ENCODE results near the gene OPRPN.

The OPRPN gene, protein sequence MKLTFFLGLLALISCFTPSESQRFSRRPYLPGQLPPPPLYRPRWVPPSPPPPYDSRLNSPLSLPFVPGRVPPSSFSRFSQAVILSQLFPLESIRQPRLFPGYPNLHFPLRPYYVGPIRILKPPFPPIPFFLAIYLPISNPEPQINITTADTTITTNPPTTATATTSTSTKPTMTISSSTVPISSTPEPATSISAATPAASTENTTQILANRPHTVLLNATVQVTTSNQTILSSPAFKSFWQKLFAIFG

DNA sequence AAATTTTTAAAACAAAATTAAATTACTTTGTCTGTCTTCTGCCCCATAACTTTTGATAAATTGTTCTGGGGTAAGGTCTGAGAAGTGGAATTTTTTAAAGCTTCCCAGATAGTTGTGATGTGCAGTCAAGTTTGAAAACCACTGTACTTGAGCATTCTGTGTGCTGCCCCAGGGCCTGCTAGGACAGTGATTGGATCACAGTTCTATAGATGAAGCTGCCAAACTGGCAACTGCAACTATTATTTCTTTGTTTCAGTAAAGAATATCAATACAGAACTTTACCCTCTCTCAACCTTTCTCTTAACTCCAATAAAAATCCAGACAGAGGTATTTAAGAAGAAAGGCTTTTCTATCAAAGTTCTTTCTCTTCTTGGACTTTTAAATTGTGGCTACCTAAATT, at the start of gene OPRPN:
Gene OPRPN, plus strand, starts transcription at position 361 of the 400 bp plus-strand sequence. CDS start 1,346 bp downstream, outside the sequence.
- no peak for ATAC-seq
- DNase-seq = no peak

DNA sequence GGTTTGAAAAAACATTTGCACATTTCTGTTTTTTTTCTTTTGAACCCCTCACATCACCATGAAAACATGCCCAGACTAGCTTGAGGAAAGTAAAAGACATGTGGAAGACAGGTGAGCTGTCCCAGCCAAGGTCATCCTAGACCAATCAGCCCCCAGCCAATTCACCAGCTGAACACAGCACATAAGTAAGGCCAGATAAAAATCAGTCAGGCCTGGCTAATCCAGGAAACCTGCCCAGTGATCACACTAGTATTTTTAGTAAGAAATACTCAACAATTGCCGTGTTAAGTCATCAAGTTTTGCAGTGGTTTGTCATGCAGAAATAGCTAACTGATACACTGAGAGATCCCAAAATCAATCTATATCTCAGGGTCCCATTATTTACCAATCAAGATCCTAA, 41.6 kb upstream of the OPRPN start:
- ATAC-seq (no peak), DNase-seq (no peak)

DNA sequence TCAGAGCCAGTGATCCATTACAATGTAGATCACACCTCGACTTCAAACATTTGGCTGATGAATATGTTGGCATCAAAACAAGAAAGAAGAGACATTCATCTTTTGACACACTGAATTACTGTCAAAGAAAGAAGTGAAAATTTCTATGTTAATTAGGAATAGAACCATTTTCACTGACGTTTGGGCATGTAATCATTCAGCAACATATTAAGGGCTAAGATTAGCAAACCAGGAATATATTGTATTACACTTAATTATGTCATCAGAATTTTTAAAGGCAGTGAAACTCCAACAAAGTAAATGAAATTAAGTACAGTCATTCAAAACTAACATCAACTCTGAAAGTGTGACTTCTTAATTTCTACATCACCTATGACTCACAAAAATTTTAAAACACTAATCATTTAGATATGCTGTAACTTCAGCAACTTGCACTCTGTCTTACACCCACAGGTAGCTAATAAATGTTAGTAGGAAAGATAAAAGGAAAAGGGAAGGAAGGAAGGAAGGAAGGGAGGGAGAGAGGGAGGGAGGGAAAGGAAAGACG, 38.6 kb upstream of the OPRPN start:
- ATAC-seq (no peak), DNase-seq (no peak)

DNA sequence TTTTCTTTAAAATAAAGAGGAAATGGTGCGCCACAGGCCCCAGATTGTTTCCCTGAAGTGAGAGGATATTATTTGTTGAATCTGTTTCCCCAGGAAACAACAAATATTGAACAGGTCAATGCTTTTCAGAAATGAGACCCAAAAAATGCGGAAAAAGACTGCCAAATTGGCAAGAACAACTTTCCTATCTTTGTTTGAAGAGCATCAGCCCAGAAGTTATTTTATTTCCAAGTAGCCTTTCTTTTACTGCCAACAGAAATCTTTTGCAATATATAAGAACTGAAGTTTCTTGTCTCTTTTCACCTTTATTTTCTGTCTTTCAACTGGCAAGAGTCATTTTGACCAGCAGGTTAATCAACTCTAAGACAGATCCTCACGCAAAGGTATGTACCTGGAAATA, 37.3 kb upstream of the OPRPN start, which contains the start of gene SMR3A:
Gene SMR3A, plus strand, starts transcription at position 301 of the 400 bp plus-strand sequence. CDS start 1,356 bp downstream, outside the sequence.
- ATAC-seq = no peak
- no peak for DNase-seq

DNA sequence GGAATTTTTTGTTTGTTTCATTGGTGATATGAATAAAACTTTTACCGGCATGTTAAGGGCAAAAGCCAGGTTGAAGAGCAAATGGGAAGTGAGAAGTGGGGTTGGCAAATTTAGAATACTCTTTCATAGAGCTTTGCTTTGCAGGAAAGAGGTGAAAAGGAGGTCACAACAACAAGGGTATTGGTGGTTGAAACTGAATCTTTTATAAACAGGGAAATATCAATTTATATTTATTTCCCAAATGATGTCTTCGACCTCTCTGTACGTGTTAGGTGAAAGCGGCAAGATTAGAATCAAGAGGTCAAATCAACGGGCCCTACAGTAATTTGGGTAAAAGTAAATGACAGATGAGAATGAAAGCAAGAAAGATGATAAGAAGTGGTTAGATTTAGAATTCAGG, 33.7 kb upstream of the OPRPN start:
- DNase-seq (no peak), ATAC-seq (no peak)

DNA sequence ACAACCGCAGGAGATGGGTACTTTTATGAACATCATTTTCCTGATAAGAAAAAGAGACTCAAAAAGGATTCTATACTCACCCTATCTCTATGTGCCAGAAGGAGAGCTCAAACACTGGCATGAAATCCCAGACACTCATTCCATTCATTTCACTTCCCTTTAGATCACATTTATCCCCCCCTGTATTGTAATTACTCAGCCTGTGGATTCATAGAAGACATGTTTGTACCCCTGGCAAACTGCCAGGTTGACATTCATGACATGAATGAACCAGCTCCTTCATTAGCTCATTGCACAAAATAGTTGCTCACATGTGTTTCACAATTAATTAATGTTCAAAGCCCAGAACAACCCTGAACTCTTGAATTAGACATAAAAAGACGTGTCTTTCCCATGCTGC, 32.3 kb upstream of the OPRPN start:
- DNase-seq (no peak), ATAC-seq (no peak)

DNA sequence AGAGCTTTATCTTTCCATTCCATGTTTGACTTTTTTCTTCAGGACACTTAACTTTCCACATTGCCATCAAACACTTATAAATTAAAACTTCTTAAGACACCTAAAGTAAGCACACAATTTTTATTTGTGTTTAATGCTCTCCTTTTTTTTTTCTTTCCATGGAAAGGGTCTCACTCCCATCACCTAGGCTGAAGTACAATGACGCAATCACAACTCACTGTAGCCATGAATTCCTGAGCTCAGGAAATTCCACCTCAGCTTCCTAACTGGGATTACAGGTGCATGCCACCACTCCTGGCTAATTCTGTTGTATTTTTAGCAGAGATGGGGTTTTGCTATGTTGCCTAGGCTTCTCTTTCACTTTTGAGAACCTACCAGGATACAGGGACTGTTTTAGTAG, 29.9 kb upstream of the OPRPN start:
- DNase-seq (no peak), ATAC-seq (no peak)

DNA sequence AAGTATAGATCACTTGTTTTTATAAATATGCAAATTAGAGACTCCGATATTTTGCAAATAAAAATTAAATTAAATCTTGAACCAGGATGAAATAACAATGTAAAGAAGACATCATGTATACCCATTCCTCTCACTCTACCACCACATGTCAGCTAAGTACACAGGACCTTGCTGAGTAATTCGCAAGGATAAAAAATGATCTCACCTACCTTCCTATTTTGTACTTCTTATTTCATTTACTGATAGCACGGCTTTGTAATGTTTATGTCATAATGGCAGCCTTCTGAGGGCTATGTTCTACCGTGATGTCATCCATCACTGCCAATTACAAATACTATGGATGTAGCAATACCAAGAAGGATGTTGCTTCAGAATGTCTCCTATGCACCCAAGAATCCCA, 25.8 kb upstream of the OPRPN start:
- DNase-seq = no peak
- ATAC-seq = no peak

DNA sequence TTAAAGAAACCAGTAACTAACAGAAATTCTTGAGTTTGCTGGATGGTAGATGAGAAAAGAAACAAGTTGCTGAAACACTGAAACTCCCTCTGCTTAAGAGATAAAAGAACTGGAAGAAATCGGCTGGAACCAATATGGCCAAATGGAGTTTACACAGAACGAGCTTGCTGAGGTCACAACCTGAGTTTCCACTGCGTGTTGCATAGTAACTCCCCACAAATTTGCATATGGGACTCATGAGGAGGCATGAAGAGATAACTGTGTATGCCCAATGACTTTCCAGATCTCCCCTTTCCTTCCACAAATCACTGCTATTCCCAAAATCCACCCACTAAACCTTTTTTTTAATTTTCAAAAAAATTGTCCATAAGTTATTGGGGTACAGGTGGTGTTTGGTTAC, 25.0 kb upstream of the OPRPN start:
- ATAC-seq (no peak), DNase-seq (no peak)

DNA sequence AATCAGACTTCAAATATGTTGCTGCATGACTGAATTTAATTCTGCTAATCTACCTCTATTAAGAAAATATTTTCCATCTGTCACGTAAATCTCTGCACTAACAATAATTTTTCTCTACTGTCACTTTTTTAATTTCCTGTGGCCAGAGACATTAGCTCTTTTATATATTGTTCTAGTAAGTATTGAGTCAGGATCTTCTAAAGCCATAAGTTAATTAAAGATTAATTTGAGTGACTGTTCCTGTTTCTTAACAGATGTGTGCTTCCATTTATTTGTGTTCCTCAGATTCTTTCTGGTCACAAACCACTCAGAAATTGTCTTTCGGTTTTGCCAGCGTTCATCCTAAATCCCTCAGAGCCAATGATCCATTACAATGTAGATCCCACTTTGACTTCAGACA, 17.2 kb upstream of the OPRPN start:
- ATAC-seq (no peak), DNase-seq (no peak)

DNA sequence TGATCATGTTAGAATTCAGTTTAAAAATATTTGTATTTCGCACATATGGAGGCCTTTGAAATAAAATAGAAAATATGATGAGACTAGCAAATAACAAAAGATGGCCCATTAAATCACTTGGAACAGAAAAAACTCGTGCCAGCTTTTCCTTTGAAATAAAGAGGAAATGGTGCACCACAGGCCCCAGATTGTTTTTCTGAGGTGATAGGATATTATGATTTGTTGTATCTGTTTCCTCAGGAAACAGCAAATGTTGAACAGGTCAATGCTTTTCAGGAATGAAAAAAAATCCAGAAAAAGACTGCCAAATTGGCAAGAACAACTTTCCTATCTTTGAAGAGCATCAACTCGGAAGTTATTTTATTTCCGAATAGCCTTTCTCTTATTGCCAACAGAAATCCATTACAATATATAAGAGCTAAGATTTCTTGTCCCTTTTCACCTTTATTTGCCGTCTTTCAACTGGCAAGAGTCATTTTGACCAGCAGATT, 15.0 kb upstream of the OPRPN start, which contains the start of gene SMR3B:
Gene SMR3B, plus strand, starts transcription at position 441 of the 491 bp plus-strand sequence. CDS start 1,380 bp downstream, outside the sequence.
- no peak for DNase-seq
- ATAC-seq = no peak

DNA sequence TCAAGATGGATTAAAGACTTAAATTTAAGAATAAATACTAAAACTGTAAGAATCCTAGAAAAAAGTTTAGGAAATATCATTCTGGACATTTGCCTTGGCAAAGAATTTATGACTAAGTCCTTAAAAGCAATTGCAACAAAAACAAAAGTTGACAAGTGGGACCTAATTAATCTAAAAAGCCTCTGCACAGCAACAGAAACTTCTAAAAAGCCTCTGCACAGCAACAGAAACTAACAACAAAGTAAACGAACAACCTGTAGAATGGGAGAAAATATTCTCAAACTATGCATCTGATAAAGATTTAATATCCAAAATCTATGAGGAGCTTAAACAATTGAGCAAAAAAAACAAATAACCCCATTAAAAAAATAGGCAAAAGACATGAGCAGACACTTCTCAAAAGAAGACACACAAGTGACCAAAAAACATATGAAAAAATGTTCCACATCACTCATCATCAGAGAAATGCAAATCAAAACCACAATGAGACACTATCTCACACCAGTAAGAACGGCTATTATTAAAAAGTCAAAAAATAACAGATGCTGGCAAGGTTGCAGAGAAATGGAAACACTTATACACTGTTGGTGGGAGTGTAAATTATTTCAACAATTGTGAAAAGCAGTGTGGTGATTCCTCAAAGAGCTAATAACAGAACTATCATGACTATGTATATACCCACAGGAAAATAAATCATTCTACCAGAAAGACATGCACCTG, 5.5 kb upstream of the OPRPN start:
- ATAC-seq = no peak
- DNase-seq = no peak

DNA sequence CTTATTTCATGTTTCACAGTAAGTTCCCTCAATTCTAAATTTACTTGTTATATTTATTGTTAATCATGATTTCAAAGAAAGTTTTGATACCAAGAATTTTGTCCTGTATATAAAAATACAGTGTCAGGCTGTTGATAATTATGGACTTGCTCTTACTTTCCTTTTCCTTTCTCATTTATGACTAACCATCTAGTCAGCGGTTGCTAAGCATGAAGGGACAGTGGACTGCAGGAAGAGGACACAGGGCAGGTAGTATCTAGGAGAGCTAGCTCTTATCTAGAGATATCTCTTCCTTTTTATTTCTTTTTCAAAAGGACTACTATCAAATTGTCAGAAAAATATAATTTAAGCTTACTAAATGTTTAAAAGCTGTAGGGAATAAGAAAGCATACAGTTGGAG, 1.6 kb downstream of the OPRPN start:
- DNase-seq = no peak
- ATAC-seq = no peak

DNA sequence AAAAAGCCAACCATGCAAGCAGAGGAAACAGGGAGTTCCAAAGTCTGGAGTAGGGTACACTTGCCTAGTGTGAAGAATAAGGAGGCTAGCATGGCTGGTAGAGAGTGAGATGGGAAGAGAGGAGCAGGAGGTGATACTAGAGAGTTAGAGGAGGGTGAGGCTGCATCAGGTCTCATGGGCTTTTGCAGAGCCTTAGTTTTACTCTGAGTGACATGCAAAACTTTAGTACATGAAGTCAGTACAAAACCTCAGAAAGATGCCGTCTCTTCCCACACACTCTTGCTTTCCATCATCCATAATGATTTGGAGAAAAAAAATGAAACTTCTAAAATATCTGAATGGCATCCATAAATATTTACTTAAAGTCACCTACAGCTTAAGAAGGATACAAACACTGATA, 5.0 kb downstream of the OPRPN start:
- DNase-seq = no peak
- ATAC-seq = no peak

DNA sequence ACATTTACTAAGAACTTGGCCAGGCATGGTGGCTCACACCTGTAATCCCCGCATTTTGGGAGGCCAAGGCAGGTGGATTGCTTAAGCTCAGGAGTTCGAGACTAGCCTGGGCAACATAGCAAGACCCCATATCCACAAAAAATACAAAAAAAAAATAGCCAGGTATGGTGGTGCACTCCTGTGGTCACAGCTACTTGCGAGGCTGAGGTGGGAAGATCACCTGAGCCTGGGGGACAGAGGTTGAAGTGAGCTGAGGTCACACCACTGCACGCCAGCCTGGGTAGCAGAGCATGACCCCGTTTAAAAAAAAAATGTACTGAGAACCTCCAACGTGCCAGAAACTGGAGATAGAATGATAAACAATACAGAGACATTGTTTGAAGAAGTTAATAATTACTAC, 8.0 kb downstream of the OPRPN start:
- ATAC-seq (no peak), DNase-seq (no peak)

DNA sequence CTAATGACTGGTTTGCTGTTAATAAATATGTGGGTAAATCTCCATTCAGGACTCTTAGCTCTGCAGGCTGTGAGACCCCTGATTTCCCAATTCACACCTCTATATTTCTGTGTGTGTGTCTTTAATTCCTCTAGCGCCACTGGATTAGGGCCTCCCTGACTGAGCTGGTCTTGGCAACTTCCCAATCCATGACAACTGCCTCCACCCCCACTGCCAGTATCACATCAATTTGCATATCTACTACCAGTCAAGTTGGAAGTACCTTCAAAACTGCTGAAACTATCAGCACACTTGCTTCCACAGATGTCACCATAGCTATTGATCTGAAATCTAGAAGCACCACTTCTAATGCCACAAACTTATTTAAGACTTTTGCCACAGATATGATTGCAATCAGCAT, 27.6 kb downstream of the OPRPN start:
- ATAC-seq = no peak
- no peak for DNase-seq

DNA sequence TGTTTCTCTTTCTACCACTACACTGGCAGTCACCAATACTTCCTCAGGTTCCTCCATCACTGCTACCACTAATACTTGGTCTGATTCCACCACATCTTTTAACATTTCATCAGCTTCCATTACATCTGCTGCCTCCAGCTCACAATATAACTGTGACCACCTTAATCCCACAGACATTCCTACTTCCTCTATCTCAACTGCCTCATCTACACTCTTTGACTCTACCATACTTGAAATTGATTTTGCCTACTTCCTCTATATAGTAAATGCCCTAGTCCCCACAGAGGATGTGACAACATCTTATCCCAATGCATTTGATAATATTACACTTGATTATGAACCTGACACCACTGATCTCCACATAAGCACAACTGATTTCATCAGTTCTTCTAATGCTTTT, 29.0 kb downstream of the OPRPN start:
- no peak for ATAC-seq

DNA sequence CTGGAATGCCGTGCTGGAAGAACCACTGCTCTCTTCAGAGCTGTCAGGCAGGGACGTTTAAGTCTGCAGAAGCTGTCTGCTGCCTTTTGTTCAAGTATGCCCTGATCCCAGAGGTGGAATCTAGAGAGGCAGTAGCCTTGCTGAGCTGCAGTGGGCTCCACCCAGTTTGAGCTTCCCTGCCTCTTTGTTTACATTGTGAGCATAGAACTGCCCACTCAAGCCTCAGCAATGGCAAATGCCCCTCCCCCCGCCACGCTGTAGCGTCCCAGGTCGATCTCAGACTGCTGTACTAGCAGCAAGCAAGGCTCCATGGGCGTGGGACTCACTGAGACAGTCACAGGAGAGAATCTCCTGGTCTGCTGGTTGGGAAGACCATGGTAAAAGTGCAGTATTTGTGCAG, 39.5 kb downstream of the OPRPN start:
- DNase-seq (no peak), ATAC-seq (no peak)

More for the DNA sequence above, 29.0 kb downstream of the OPRPN start:
- DNase-seq = no peak

DNA sequence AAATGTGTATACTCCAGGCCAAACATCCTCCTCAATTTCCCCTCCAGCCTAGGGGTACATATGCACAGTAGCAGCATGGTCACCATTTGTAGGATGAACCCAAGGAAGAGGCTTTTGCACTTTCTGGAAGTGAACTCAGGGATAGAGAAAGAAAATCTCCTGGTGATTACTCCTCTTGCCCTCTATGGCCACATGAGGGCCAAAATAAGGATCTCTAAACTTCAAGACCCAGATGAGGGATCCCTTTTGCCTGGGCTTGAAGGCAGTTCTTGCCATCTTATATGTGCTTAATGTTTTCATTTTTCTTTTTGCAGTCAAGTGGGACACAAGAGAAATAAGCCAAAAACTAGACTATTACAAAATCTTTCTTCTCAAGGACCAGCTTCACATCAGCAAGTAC, 44.7 kb downstream of the OPRPN start:
- ATAC-seq (no peak), DNase-seq (no peak)

DNA sequence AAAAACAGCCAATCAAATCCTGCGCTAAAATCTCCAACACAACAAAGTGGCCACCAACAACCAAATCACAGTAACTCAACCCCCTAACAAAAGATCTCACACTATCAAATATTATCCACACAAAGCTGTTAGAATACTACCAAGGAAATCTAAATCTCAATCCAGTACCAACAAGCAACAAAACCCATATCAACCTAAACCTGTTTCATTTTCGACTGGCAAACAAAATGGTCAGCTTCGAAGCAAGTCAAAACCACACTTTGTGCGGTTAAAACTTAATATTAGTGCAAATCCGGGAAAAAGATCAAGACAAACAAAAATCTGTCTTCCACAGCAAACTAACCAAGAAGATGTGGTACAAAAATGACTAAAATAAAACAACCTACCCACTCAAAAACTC, 45.6 kb downstream of the OPRPN start:
- no peak for DNase-seq
- no peak for ATAC-seq

DNA sequence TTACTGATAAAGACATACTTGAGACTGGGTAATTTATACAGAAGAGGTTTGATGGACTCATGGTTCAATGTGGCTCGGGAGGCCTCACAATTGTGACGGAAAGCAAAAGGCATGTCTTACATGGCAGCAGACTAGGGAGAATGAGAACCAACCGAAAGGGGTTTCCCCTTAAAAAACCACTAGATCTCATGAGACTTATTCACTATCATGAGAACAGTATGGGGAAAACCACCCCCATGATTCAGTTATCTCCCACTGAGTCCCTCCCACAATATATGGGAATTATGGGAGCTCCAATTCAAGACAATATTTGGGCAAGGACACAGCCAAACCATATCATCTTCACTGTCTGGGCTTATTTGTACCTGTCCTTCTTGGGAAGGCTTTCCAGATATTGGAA, 51.5 kb downstream of the OPRPN start:
- no peak for DNase-seq
- no peak for ATAC-seq

DNA sequence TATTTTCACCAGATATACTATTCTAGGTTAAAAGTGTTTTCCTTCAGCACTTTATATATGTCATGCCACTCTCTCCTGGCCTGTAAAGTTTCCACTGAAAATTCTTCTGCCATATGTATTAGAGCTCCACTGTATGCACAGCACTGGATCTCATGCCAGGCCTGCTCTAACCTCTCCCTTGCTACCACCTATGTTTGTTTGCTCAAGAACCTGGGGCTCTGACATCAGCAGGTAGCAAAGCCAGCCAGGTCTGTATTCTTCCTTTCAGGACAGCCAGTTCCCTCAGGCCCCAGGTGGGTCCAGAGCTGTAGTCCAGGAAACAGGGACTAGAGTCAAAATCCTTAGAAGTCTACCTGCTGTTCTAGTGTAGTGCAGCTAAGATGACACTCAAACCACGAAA, 55.2 kb downstream of the OPRPN start:
- DNase-seq (no peak), ATAC-seq (no peak)

Measured in stimulated activated naive CD8-positive, alpha-beta T cell treated with anti-CD3 and anti-CD28 coated beads, Interleukin-15, Interleukin-2, amounts not matched to agents 100 U/mL and 50 U/mL, for 24 hours (primary cell).